ENCODE data around the gene ABHD12B.
"Not testable (repeated sequence)": the region's sequence is repeated elsewhere in the genome, so short reads cannot be mapped to it uniquely, and the experiment has no call there.

DNA sequence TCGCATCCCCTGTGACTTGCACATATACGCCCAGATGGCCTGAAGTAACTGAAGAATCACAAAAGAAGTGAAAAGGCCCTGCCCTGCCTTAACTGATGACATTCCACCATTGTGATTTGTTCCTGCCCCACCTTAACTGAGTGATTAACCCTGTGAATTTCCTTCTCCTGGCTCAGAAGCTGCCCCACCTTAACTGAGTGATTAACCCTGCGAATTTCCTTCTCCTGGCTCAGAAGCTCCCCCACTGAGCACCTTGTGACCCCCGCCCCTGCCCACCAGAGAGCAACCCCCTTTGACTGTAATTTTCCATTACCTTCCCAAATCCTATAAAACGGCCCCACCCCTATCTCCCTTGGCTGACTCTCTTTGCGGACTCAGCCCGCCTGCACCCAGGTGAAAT lies 24.6 kb downstream of the ABHD12B start:
- TF ChIP-seq, protein P1, sequence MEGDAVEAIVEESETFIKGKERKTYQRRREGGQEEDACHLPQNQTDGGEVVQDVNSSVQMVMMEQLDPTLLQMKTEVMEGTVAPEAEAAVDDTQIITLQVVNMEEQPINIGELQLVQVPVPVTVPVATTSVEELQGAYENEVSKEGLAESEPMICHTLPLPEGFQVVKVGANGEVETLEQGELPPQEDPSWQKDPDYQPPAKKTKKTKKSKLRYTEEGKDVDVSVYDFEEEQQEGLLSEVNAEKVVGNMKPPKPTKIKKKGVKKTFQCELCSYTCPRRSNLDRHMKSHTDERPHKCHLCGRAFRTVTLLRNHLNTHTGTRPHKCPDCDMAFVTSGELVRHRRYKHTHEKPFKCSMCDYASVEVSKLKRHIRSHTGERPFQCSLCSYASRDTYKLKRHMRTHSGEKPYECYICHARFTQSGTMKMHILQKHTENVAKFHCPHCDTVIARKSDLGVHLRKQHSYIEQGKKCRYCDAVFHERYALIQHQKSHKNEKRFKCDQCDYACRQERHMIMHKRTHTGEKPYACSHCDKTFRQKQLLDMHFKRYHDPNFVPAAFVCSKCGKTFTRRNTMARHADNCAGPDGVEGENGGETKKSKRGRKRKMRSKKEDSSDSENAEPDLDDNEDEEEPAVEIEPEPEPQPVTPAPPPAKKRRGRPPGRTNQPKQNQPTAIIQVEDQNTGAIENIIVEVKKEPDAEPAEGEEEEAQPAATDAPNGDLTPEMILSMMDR (IDR thresholded peaks at IDR 0.05): not testable (repeated sequence)
- TF ChIP-seq ZFX (IDR thresholded peaks at IDR 0.05; ENCODE audit: borderline replicate concordance): not testable (repeated sequence)

All from 22Rv1 (cell line).